Measurements from ENCODE around the gene PF4V1. TPM values are rescaled to one million over a fixed set of nuclear protein-coding genes. Genes with fewer than 3 reads are reported as not detected.
A peak's percentile ranks its signal among the peaks of the same experiment; 100 is the strongest.

Gene PF4V1
- total and polyA plus RNA-seq, 2 experiments from 2014 or later: not detected

GRCh38 chr4:73851293-73851692, 1.8 kb upstream of the PF4V1 start:
- no peaks in the 10 kb centered on the region for H3K4me1 ChIP-seq (ENCODE audit: low read depth)
- DNase-seq (ENCODE audit: low read depth in 1 of 2, low spot score in 1 of 2): no peak
- no peak for TF ChIP-seq CTCF (IDR thresholded peaks at IDR 0.05; ENCODE audit: low read depth, low read length)
- no peak overlapping the region for H3K4me3 ChIP-seq
- H3K9me3 ChIP-seq (ENCODE audit: low read depth): no peaks in the 10 kb centered on the region
- no peaks in the 10 kb centered on the region for H3K36me3 ChIP-seq
- peaks cover 46% of the 10 kb centered on the region for H3K27me3 ChIP-seq
- no peak overlapping the region for H3K27ac ChIP-seq

GRCh38 chr4:73852771-73853170, 325 bp upstream of the PF4V1 start:
- DNase-seq (ENCODE audit: low read depth in 1 of 2, low spot score in 1 of 2): no peak
- H3K4me1 ChIP-seq (ENCODE audit: low read depth): no peaks in the 10 kb centered on the region
- TF ChIP-seq CTCF (IDR thresholded peaks at IDR 0.05; ENCODE audit: low read depth, low read length): no peak
- no peak overlapping the region for H3K27ac ChIP-seq
- H3K36me3 ChIP-seq: no peaks in the 10 kb centered on the region
- no peaks in the 10 kb centered on the region for H3K9me3 ChIP-seq (ENCODE audit: low read depth)
- H3K4me3 ChIP-seq: no peak overlapping the region
- peaks cover 42% of the 10 kb centered on the region for H3K27me3 ChIP-seq

GRCh38 chr4:73853718-73854473, 800 bp downstream of the PF4V1 start:
- no peaks in the 10 kb centered on the region for H3K36me3 ChIP-seq
- H3K27ac ChIP-seq: no peak overlapping the region
- H3K9me3 ChIP-seq (ENCODE audit: low read depth): no peaks in the 10 kb centered on the region
- H3K4me1 ChIP-seq (ENCODE audit: low read depth): no peaks in the 10 kb centered on the region
- TF ChIP-seq CTCF (IDR thresholded peaks at IDR 0.05; ENCODE audit: low read depth, low read length): no peak
- peaks cover 33% of the 10 kb centered on the region for H3K27me3 ChIP-seq
- no peak overlapping the region for H3K4me3 ChIP-seq
- no peak for DNase-seq (ENCODE audit: low read depth in 1 of 2, low spot score in 1 of 2)

GRCh38 chr4:73855406-73855805, 2.3 kb downstream of the PF4V1 start:
- Histone ChIP-seq H3K36me3 (no peaks in the 10 kb centered on the region), H3K27me3 (peaks cover 30% of the 10 kb centered on the region), H3K4me1 (ENCODE audit: low read depth) (no peaks in the 10 kb centered on the region), H3K9me3 (ENCODE audit: low read depth) (no peaks in the 10 kb centered on the region), H3K27ac (no peak overlapping the region), H3K4me3 (no peak overlapping the region)
- TF ChIP-seq CTCF (IDR thresholded peaks at IDR 0.05; ENCODE audit: low read depth, low read length): no peak
- no peak for DNase-seq (ENCODE audit: low read depth in 1 of 2, low spot score in 1 of 2)

- no peak for TF ChIP-seq CTCF (IDR thresholded peaks at IDR 0.05; ENCODE audit: low read depth, low read length)
- Histone ChIP-seq H3K9me3 (ENCODE audit: low read depth) (no peaks in the 10 kb centered on the region), H3K4me1 (ENCODE audit: low read depth) (no peaks in the 10 kb centered on the region), H3K27ac (no peak overlapping the region), H3K36me3 (no peaks in the 10 kb centered on the region), H3K27me3 (peaks cover 30% of the 10 kb centered on the region), H3K4me3 (no peak overlapping the region)
- peak in 1 of 2 donors; percentile 61 for DNase-seq (ENCODE audit: low read depth in 1 of 2, low spot score in 1 of 2)
These were observed 3.4 kb downstream of the PF4V1 start for GRCh38 chr4:73856518-73856917.

Measured in cardiac muscle cell (in vitro differentiated cells and primary cell).